GM18505 (cell line): ENCODE results near the gene SNU13.
"Not testable (repeated sequence)": the region's sequence is repeated elsewhere in the genome, so short reads cannot be mapped to it uniquely, and the experiment has no call there.

ENCODE experiments used
- ATAC-seq: cut with Tn5 transposase; IDR thresholded peaks from one replicate; pipeline ENCODE4 v1.9.1; 2021; ENCODE audit not compliant: unreplicated experiment
- POLR2A ChIP-seq: IDR thresholded peaks from 4 replicates; pipeline ENCODE4 v1.6.1; 2011; ENCODE audit warnings: borderline replicate concordance; ENCODE audit not compliant: insufficient read depth, insufficient read length; ENCODE audit errors: extremely low read depth

The SNU13 gene

DNA sequence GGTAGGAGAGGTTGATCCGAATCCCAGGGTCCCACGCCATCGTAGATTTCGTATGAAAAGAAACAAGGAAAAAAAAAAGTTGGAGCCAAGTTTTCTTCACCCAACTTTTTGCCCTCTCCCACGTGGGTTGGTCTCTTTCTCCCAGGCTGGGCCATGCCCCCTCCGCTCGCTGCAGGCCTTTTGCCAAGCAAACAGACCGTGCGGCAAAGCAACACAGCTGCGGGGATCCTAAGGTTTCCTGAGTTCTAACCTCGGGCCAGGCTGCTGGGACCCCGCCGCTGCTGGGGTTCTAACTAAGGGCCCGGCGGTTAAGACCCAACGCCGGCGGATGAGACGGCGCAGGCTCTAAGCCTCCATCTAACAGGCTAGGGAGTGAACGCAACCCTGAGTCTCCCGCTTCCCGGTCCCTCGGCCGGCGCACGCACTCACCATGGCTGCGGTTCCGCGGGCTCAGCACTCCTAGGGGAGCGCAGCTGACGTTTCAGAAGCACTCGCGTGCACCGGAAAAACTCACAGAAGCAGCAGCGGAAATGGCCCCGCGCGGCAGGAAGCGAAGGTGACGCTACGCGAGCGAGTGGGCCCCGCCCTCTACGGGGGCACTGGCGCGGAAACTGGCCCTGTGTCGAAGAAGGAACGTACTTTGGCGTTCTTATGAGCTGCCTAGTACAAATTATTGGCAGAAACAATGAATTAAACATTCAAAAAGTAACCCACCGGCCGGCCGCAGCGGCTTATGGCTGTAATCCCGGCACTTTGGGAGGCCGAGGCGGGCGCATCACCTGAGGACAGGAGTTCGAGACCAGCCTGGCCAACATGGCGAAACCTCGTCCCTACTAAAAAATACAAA, at the start of gene SNU13:
SNU13 (minus strand) TSS at position 503 of the 847 bp plus-strand sequence; CDS start at position 432, 71 bp downstream.
- ATAC-seq: peak; percentile 83
- TF ChIP-seq POLR2A: peak; percentile 91

- not testable (repeated sequence) for ATAC-seq
These were observed 44.6 kb upstream of the SNU13 start for GRCh38 chr22:41733241-41733640.

DNA sequence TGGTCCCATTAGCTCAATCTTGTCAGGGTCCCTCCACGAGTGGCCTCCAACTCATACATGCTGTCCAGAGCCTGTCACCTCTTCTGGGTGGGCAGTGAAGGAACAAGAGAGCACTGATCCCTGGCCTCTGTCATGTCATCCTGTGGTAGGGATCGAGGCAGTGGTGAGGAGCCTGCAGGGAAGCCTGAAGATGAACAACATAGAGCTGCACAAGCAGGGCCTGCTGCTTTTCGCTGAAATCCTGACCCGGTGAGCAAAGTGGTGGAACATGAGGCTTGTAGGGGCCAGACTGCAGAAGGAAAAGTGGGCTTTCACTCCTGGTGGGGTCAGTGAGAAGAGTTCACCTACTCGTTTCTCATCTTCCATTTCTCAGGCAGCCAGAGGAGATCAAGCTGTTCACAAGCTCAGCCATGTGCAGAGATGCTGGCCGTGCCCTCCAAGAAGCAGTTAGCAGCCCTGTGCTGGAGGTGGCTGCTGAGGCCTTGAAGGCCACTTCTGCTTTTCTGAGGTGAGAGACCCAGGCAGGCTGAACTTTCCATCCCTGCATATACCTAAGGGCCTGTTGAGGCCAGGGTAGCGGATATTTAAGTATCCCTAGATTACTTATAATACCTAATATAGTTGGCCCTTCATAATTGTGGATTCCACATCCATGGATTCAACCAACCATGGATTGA, 43.6 kb upstream of the SNU13 start:
- TF ChIP-seq POLR2A: no peak
- no peak for ATAC-seq

DNA sequence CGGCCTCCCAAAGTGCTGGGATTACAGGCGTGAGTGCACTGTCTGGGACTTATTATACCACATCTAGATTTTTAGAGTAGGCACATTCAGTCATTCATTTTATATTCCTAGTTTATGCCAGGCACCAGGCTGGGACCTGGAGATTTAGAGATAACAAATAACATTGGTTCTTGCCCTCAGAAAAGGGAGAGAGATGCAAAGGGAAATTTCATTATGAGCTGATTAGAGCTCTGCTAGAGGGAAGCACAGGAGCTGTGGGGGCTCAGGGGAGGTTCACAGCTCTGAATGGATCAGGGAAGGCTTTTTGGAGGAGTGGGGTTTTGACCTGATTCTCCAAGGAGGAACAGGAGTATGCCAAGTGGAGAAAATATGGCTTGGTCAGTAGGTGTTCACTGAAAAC, 42.9 kb upstream of the SNU13 start:
- ATAC-seq: no peak
- no peak for TF ChIP-seq POLR2A

- TF ChIP-seq POLR2A: no peak
- ATAC-seq: no peak
These were observed 36.9 kb upstream of the SNU13 start for GRCh38 chr22:41725510-41726110.

- no peak for TF ChIP-seq POLR2A
- no peak for ATAC-seq
These were observed 33.8 kb upstream of the SNU13 start for GRCh38 chr22:41722496-41722895.

GRCh38 chr22:41713004-41713403, 24.3 kb upstream of the SNU13 start:
- no peak for TF ChIP-seq POLR2A
- ATAC-seq: no peak

DNA sequence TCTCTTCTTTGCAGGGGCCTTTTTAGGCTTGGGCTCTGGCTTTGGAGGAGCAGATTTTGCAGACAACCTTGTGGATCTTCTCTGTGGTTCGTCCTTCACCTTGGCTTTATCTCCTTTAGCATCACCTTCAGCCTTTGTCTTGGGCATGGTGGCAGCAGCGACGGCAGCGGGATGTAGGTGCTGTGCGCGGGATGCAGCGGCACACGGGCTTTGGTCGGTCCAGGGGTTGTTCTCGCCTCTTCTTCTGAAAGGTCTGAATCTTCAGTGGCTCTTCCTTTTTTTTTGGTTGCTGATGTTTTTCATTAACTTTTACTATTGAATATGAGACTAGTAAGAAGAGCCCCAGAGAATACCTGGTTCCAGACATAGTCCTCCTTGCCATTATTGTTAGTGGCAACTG, 20.7 kb upstream of the SNU13 start:
- no peak for ATAC-seq
- no peak for TF ChIP-seq POLR2A

DNA sequence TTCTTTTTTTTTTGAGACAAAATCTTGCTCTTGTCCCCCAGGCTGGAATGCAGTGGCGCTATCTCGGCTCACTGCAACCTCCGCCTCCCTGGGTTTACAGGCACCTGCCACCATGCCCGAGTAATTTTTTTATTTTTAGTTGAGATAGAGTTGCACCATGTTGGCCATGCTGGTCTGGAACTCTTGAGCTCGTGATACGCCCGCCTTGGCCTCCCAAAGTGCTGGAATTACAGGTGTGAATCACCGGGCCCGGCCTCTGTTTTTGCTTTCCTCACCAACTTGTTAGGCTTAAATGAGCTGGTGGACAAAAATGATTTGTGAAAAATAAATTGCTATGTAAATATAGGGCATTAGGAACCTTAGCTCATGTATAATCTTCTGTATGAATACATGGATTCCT, 14.1 kb upstream of the SNU13 start:
- TF ChIP-seq POLR2A: no peak
- ATAC-seq: no peak

- TF ChIP-seq POLR2A: no peak
- ATAC-seq: no peak
These were observed 11.4 kb upstream of the SNU13 start for GRCh38 chr22:41700108-41700364.

GRCh38 chr22:41699264-41700107, 10.8 kb upstream of the SNU13 start, which contains the start of gene MEI1:
Gene MEI1, plus strand, starts transcription at chr22:41699503. Its CDS starts 36 bp downstream, at chr22:41699539.
- no peak for ATAC-seq
- peak; percentile 54 for TF ChIP-seq POLR2A

- ATAC-seq: no peak
- no peak for TF ChIP-seq POLR2A
These were observed 8.6 kb upstream of the SNU13 start for GRCh38 chr22:41697126-41697775.

DNA sequence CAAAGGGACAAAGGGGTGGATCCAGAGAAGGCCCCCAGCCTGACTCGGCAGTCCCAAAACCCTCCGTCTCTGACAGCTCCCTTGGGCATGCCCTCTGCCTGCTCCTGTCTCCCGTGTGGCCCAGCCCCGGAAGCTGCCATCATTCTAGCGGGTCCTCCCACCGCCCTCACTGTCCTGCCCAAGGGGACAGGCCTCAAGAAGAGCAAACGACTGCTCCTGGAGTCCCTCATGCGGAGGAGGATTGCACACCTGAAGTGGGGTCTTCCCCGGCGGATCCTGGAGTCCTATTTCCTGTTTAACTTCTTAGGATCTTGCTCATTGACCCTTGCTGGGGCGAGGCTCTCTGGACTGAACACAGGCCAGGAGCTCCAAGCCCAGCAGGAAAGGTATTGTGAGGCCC, 8.0 kb upstream of the SNU13 start:
- no peak for ATAC-seq
- TF ChIP-seq POLR2A: no peak
